Esophagus squamous epithelium (tissue), 4 donors: ENCODE measurements around the gene PRSS22.

Experiments
- CTCF ChIP-seq, 6 experiments: fragments of 450-650 bp in 4 of 6; fragments of 200-600 bp in 2 of 6; sonication (generic) in 2 of 6; IDR thresholded peaks; one replicate each; pipeline ENCODE4 v1.5.1; 2016 to 2019; ENCODE audit warnings: antibody characterized with exemption in 6 of 6, mild to moderate bottlenecking in 4 of 6, moderate library complexity in 4 of 6
- POLR2A ChIP-seq, 4 donors: fragments of 450-650 bp; IDR thresholded peaks; one replicate each; pipeline ENCODE4 v1.6.1; 2017; ENCODE audit warnings: antibody characterized with exemption in 4 of 4, mild to moderate bottlenecking in 4 of 4, moderate library complexity in 3 of 4

GRCh38 chr16:2904922-2905240, 46.9 kb upstream of the PRSS22 start:
- TF ChIP-seq CTCF (IDR thresholded peaks at IDR 0.05) (no peak), POLR2A (IDR thresholded peaks at IDR 0.05) (no peak)
